ENCODE measurements around the gene LOXL1.

Gene LOXL1

DNA sequence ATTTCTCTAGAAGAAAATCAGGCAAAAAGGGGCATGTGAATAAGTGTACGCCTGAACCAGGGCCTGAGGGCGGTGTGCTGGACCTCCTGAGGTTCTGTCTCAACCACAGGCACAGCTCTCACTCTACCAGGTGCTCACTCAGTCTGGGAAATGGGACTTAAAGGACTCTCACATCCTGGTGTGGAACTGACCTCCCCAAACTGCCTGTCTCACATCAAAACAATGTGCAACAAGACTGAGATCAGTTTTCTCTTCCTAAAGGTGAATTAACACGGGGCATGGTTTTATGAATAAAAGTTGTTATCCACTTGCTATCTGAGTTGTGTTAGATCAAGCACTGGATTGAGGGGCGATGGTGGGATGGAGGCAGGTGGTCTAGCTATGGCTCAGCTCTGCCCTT lies 61.0 kb downstream of the LOXL1 start:
- no peak for DNase-seq (ENCODE audit: low read depth)
- H3K4me3 ChIP-seq (ENCODE audit: low read depth, low read length) = no peak overlapping the region

GRCh38 chr15:73987681-73988444 lies 61.6 kb downstream of the LOXL1 start:
- DNase-seq (ENCODE audit: low read depth) = no peak

DNA sequence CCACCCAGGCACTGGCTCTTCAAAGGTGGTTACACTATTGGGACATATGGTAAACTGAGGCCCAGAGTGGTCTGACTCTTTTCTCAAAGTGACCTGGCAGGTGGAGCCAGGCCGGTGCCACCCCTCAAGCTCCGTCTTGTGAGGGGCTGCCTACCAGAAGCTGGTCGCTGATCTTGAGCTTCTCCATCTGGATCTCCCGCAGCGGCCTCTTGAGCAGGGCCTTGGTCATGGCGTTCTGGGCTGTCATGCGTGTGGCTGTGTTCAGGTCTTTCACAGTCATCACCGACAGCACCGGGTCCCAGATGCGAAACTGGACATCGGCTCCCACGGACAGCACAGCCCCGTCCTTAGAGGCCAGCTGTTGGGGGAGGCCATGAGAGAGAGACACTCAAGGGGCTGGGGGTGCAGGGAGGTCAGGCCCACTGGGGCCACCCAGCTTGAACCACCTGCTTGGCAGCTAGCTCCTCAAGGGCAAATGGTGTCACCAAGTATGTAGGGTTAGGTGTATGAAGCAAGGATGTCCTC lies 62.2 kb downstream of the LOXL1 start:
- H3K4me3 ChIP-seq (ENCODE audit: low read depth, low read length) = no peak overlapping the region
- DNase-seq (ENCODE audit: low read depth) = no peak

More at GRCh38 chr15:73987681-73988444, 61.6 kb downstream of the LOXL1 start:
- H3K4me3 ChIP-seq (ENCODE audit: low read depth, low read length) = no peak overlapping the region

DNA sequence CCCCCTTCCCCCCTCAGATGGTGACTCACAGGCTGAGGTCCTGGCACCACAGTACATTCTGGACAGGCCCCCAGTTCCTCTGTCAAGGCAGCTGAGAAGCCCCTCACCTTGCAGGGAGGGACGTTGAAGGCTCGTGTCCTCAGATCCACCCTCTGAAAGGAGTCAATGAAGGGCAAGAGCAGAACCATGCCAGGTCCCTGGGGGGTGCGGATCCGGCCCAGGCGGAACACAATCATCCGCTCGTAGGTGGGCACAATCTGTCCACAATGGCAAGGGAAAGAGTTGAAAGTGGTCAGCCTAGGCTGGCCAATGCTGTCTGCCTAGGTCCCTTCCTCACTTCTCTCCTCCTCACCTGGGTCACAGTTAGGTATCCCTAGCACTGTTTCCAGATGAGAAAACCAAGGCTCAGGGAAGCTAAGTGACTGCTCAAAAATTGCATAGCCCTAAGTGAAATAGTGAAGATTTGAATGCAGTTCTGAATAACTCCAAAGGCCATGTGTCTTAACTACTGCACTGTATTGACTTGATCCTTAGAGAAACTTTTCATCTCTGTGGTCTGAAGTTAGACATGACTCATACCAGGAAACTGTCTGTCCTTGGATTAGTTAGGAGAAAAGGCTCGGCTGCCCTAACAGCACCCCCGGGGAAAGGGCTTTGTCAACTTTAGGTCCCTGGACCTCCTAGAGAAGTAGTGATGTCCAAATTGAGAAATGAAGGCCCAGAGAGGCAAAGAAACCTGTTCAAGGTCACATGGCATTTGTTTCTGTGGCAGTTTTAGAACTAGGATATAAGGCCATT lies 62.9 kb downstream of the LOXL1 start:
- no peak overlapping the region for H3K4me3 ChIP-seq (ENCODE audit: low read depth, low read length)
- peak; percentile 61 for DNase-seq (ENCODE audit: low read depth)

DNA sequence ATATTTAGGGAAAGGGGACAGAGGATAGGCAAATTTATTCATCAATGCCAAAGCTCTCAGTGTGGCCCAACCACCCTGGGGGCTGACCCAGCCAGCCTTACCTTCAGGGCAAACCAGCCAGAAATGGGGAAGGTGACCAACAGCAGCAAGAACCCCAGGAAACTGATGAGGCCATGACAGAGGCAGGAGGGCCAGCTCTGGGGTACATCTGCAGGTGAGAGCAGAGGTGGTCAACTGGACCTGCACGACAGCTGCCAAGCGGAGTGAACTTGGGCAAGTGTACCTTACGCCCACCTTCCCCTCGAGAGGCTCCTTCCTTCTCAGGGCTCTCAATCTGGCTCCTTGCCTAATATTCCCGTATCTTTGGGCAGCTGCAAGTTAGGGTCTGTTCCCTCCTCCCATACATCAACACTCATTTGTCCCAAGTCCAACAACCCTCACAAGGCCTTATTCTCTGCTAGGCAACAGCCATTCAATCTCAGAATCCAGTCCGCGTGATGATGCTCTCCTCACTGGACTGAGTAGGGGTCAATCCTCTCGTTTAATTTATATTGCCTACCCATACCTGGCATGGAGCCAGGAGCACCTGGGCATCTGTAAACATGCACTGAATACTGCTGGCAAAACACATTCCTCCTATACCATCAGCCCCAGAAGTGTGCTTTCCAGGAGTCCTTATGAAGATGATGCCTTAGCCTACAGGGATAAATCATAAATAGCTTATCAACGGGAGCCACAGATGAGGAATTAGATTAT lies 64.2 kb downstream of the LOXL1 start:
- DNase-seq (ENCODE audit: low read depth) = no peak
- no peak overlapping the region for H3K4me3 ChIP-seq (ENCODE audit: low read depth, low read length)

DNA sequence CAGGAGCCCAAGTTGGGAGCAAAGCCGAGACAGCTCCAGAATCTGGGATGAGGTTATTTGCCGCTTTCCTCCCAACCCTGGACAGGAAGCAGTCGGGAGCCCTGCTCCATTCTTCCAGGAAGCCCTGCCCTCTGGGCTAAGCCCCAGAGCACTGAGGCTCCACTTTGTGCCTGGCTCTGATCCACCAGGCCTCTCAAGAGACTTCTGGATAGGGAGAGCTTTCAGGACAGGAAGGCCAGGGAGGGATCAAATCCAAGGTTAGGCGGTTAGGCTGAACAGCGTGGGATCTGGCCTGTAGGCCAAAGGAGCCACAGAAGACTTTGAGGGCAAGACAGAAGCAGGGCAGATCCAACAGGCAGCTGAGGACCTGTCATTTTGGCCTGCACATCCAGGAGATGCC lies 65.0 kb downstream of the LOXL1 start:
- no peak for DNase-seq (ENCODE audit: low read depth)
- H3K4me3 ChIP-seq (ENCODE audit: low read depth, low read length) = peak overlapping the region; percentile 61

- peak; percentile 82 for DNase-seq (ENCODE audit: low read depth)
- peak within 1 kb of the TSS; percentile 61 for H3K4me3 ChIP-seq (ENCODE audit: low read depth, low read length)
Observed at GRCh38 chr15:73991726-73992593, 65.7 kb downstream of the LOXL1 start, which contains the start of gene STOML1. Gene STOML1 (minus strand): TSS chr15:73992295. CDS start chr15:73992223, 72 bp downstream.

- DNase-seq (ENCODE audit: low read depth) = no peak
- H3K4me3 ChIP-seq (ENCODE audit: low read depth, low read length) = peak overlapping the region; percentile 14
Observed at GRCh38 chr15:73992594-73992898, 66.3 kb downstream of the LOXL1 start.

DNA sequence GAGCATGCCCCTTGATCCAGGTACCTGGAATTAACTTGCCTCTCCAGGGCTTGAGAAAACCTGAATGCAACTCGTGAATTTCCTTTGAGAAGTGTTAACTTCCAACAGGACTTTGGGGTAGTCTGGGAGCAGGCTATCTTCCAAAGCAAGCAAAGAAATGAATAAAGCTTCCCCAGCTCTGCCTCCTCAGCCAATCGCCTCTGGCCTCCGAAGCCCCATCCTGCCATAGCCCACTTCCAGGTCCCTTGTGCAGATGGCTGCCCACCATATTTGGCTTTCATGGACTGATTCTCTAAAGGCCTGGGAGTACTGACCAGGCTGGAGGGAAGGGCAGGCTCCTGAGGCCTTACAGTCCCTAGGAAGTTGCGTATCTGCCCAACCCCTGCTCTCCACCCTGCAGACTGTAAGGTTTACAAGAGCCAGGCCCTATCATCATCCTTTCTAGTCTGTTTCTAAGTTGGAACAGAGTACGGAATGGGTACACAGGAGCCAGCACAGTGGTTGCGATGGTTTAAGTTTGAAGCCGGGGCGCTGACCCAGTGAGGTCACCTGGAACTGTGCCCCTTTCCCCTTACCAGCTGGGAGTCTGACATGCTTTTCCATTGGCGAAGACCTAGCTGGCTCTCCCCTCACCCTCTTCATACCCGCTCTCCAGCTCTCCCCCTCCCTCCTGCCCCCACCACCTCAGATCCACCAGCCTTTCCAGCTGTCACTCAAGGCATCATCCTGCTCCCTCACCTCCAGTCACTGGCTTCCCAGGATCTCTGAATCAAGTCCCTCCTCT lies 67.1 kb downstream of the LOXL1 start:
- peak overlapping the region; percentile 91 for H3K4me3 ChIP-seq (ENCODE audit: low read depth, low read length)
- no peak for DNase-seq (ENCODE audit: low read depth)

GRCh38 chr15:73994413-73994883 lies 68.2 kb downstream of the LOXL1 start, which contains the start of gene PML:
Gene PML (plus strand): TSS chr15:73994716. CDS start chr15:73994813, 97 bp downstream.
- H3K4me3 ChIP-seq (ENCODE audit: low read depth, low read length) = peak within 1 kb of the TSS; percentile 91
- peak; percentile 81 for DNase-seq (ENCODE audit: low read depth)

- H3K4me3 ChIP-seq (ENCODE audit: low read depth, low read length) = peak overlapping the region; percentile 91
- no peak for DNase-seq (ENCODE audit: low read depth)
Observed at GRCh38 chr15:73994912-73995622, 68.8 kb downstream of the LOXL1 start.

DNA sequence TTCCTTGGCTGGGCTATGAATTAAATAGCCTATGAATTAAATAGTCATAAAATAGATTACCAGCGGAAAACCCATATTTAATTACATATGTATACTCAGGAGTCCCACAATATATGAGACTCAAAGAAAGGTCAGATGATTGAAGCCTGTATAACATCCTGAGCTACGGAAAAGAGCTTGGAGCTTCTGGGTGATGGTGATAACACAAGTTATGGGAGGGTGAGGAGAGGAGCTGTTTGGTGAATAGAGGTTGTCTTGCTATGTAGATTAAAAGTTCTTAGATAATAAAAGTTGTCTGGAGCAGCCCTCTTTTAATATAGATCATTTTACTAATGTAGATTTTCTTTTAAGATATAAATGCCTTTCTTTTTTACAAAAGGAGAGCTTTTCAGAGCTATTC lies 70.0 kb downstream of the LOXL1 start:
- DNase-seq (ENCODE audit: low read depth) = no peak
- peak overlapping the region; percentile 91 for H3K4me3 ChIP-seq (ENCODE audit: low read depth, low read length)

DNA sequence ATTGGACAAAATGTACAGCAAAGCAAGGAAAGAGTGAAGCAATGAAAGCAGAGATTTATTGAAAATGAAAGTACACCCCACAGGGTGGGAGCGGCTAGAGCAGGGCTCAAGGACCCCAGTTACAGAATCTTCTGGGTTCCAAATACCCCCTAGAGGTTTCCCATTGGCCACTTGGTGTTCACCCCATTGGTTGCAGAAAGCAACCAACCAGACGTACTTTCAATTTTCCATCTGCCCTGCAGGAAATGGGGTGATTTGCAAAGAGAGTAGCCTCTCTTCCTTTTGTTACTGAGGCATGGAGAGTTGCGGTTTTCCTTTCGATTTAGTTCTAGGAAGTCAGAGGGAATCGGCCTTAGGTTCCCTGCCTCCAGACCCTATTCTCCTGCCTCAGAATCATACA lies 70.7 kb downstream of the LOXL1 start:
- no peak for DNase-seq (ENCODE audit: low read depth)
- H3K4me3 ChIP-seq (ENCODE audit: low read depth, low read length) = peak overlapping the region; percentile 91

DNA sequence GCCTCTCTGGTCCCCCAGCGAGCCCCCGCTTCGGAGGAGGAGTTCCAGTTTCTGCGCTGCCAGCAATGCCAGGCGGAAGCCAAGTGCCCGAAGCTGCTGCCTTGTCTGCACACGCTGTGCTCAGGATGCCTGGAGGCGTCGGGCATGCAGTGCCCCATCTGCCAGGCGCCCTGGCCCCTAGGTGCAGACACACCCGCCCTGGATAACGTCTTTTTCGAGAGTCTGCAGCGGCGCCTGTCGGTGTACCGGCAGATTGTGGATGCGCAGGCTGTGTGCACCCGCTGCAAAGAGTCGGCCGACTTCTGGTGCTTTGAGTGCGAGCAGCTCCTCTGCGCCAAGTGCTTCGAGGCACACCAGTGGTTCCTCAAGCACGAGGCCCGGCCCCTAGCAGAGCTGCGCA lies 71.7 kb downstream of the LOXL1 start:
- no peak for DNase-seq (ENCODE audit: low read depth)
- no peak overlapping the region for H3K4me3 ChIP-seq (ENCODE audit: low read depth, low read length)

Measured in skeletal muscle cell (primary cell).